CD4-positive, alpha-beta T cell (primary cell): ENCODE results near the gene AGK. TPM values are rescaled to one million over a fixed set of nuclear protein-coding genes. Genes with fewer than 3 reads are reported as not detected.

Experiments used
- ATAC-seq: fragments of 200-7000 bp; cut with Tn5 transposase; one replicate; pipeline ENCODE4 v1.10.0; 2022; ENCODE audit warnings: mild to moderate bottlenecking; ENCODE audit not compliant: poor library complexity
- CTCF ChIA-PET: fragments of 350-600 bp; sonication (Branson Sonifier 250); formaldehyde crosslinking; loops from one replicate; lab custom pipeline; 2021; ENCODE audit warnings: antibody characterized with exemption, inconsistent platforms; lab: Charles Lee
- POLR2A ChIA-PET: fragments of 350-600 bp; sonication (Branson Sonifier 250); formaldehyde crosslinking; loops from one replicate; lab custom pipeline; 2021; ENCODE audit warnings: antibody characterized with exemption, inconsistent platforms; lab: Charles Lee
- DNase-seq, 14 experiments: peaks; one replicate each; pipeline ENCODE4 v3.0.0-alpha.2; 2013 to 2020; ENCODE audit warnings: mixed read lengths in 2 of 14
- H3K27ac ChIP-seq, 2 donors: one replicate each; pipeline versions ENCODE4 v1.5.1 to v1.7.0; 2013; ENCODE audit warnings: low read length in 2 of 2, low read depth in 1 of 2, mild to moderate bottlenecking in 1 of 2
- H3K27me3 ChIP-seq, 2 experiments: 1 replicate in 1 of 2; 2 replicates in 1 of 2; pipeline versions ENCODE4 v1.6.1 to v1.7.0; 2013; ENCODE audit warnings: low read length in 2 of 2, control low read depth in 1 of 2, mild to moderate bottlenecking in 1 of 2, moderate library complexity in 1 of 2; ENCODE audit not compliant: insufficient read depth in 2 of 2, control insufficient read depth in 1 of 2
- H3K36me3 ChIP-seq: one replicate; pipeline ENCODE4 v1.6.1; 2013; ENCODE audit warnings: low read length, control low read depth; ENCODE audit not compliant: insufficient read depth
- H3K4me1 ChIP-seq: one replicate; pipeline ENCODE4 v1.6.1; 2013; ENCODE audit warnings: low read length, control low read depth; ENCODE audit not compliant: insufficient read depth
- H3K4me3 ChIP-seq: one replicate; pipeline ENCODE4 v1.5.1; 2013; ENCODE audit warnings: mild to moderate bottlenecking, low read length, moderate library complexity
- H3K9me3 ChIP-seq, 2 experiments: 1 replicate in 1 of 2; 2 replicates in 1 of 2; pipeline versions ENCODE4 v1.6.1 to v1.7.0; 2013; ENCODE audit warnings: low read length in 2 of 2, mild to moderate bottlenecking in 2 of 2, control low read depth in 1 of 2, moderate library complexity in 1 of 2; ENCODE audit not compliant: control insufficient read depth in 1 of 2, insufficient read depth in 1 of 2
- H3K27ac Mint-ChIP-seq: one replicate; pipeline ENCODE4 v1.8.0; 2020; ENCODE audit warnings: mixed read lengths
- H3K27me3 Mint-ChIP-seq: one replicate; pipeline ENCODE4 v1.8.0; 2021; ENCODE audit warnings: mixed read lengths
- H3K36me3 Mint-ChIP-seq: one replicate; pipeline ENCODE4 v1.8.0; 2021; ENCODE audit warnings: low read depth, mixed read lengths
- H3K4me1 Mint-ChIP-seq: one replicate; pipeline ENCODE4 v1.8.0; 2021; ENCODE audit warnings: low read depth, mixed read lengths
- H3K4me3 Mint-ChIP-seq: one replicate; pipeline ENCODE4 v1.8.0; 2020; ENCODE audit warnings: mild to moderate bottlenecking, mixed read lengths
- H3K9me3 Mint-ChIP-seq: one replicate; pipeline ENCODE4 v1.8.0; 2020; ENCODE audit warnings: mixed read lengths
- intact Hi-C, 2 experiments: fragments of 100-400 bp; cut with DNase I in 1 of 2; cut with micrococcal nuclease in 1 of 2; formaldehyde crosslinking; loops; one replicate each; pipeline versions ENCODE4 v1.15.1 to v1.9.0; 2023 to 2025; cut with DNase I, micrococcal nuclease
- total RNA-seq, 174 experiments: library from RNA in 2 of 174; stranded (reverse) in 2 of 174; gene quantifications; one replicate each; pipeline ENCODE4 v1.2.3 and lab custom pipeline; 2021 to 2026
- TF ChIP-seq, protein P1 (sequence below): fragments of 200-600 bp; IDR thresholded peaks from one replicate; pipeline ENCODE4 v1.8.0; 2022; ENCODE audit warnings: antibody characterized with exemption, mild to moderate bottlenecking

Gene AGK
- total RNA-seq, 2 experiments from 2014 or later: 18.9 to 20.5 TPM

DNA sequence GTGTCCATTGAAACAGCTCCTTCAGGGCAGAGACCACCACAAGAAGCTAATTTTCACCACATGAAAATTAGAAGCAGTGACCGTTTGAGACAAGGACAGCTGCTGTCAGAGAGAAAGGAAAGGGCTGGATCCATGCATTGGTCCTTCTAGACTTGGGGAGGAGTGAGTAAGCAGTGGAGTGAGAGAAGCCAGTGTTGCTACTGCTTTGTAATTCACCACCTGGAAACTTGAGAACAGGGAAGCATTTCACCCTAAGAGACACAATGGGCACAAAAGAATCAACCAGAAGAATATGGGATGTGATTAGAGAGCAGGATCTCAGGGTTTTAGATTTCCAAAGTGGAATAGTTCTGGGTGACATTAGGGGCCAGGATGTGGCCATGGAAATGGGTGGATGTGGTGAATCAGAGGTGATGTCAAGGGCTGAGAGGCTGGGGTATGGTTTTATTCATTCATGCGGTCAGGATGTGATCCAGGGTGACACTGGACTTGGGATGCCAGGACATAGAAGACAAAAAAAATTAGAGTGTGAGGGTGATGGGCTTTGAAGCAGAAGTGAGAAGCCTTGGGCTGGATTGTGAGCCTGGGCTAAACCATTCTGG, 89.1 kb downstream of the AGK start:
- ChIA-PET POLR2A (no interaction called here), CTCF (no interaction called here)
- peaks cover 66% of the 10 kb centered on the region for H3K36me3 Mint-ChIP-seq
- H3K27ac Mint-ChIP-seq: no peak overlapping the region
- no peak for ATAC-seq
- peaks cover 26% of the 10 kb centered on the region for H3K36me3 ChIP-seq
- no peaks in the 10 kb centered on the region for H3K27me3 Mint-ChIP-seq
- no peak overlapping the region for H3K4me3 Mint-ChIP-seq
- no peak overlapping the region for H3K4me3 ChIP-seq
- H3K9me3 ChIP-seq: no peaks in the 10 kb centered on the region
- H3K4me1 Mint-ChIP-seq: no peaks in the 10 kb centered on the region
- TF ChIP-seq, protein P1, sequence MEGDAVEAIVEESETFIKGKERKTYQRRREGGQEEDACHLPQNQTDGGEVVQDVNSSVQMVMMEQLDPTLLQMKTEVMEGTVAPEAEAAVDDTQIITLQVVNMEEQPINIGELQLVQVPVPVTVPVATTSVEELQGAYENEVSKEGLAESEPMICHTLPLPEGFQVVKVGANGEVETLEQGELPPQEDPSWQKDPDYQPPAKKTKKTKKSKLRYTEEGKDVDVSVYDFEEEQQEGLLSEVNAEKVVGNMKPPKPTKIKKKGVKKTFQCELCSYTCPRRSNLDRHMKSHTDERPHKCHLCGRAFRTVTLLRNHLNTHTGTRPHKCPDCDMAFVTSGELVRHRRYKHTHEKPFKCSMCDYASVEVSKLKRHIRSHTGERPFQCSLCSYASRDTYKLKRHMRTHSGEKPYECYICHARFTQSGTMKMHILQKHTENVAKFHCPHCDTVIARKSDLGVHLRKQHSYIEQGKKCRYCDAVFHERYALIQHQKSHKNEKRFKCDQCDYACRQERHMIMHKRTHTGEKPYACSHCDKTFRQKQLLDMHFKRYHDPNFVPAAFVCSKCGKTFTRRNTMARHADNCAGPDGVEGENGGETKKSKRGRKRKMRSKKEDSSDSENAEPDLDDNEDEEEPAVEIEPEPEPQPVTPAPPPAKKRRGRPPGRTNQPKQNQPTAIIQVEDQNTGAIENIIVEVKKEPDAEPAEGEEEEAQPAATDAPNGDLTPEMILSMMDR: no peak
- no peak for DNase-seq
- no peaks in the 10 kb centered on the region for H3K27me3 ChIP-seq
- intact Hi-C loops: no loop called here
- no peaks in the 10 kb centered on the region for H3K9me3 Mint-ChIP-seq
- H3K27ac ChIP-seq: no peak overlapping the region
- H3K4me1 ChIP-seq: no peaks in the 10 kb centered on the region

DNA sequence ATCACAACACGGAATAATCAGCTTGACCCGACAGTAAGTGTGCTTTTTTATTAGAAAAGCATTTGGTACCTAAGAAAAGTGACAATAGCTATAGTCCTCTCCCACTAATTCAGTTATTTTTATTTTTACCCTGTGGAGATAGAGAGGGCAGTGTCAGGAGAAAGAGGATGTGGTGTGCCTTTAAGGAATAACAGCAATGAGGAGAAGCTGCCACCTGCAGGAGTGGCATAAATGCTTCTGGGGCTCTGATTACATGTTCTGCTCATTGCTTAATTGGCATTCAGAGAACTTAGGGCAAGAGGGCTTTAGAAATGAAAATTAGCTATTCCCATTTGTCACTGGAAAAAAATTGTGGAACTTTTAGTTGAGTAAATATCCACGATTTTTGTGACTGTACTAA, 90.7 kb downstream of the AGK start:
- H3K4me3 ChIP-seq: no peak overlapping the region
- H3K9me3 ChIP-seq: no peaks in the 10 kb centered on the region
- H3K4me1 Mint-ChIP-seq: no peaks in the 10 kb centered on the region
- no peaks in the 10 kb centered on the region for H3K27me3 Mint-ChIP-seq
- H3K36me3 ChIP-seq: peaks cover 26% of the 10 kb centered on the region
- intact Hi-C loops: no loop called here
- TF ChIP-seq, protein P1: no peak
- H3K4me3 Mint-ChIP-seq: no peak overlapping the region
- ATAC-seq (no peak), DNase-seq (no peak)
- no peaks in the 10 kb centered on the region for H3K27me3 ChIP-seq
- no peak overlapping the region for H3K27ac Mint-ChIP-seq
- POLR2A ChIA-PET: interaction anchor here (1.5 kb wide), 1 partner anchor 13 kb away, joined by 3 read pairs; no protein-coding TSS in a partner anchor
- H3K27ac ChIP-seq: no peak overlapping the region
- H3K4me1 ChIP-seq: no peaks in the 10 kb centered on the region
- H3K36me3 Mint-ChIP-seq: peaks cover 57% of the 10 kb centered on the region
- CTCF ChIA-PET: interaction anchor here (3.0 kb wide), 1 partner anchor 13 kb away, joined by 9 read pairs; no protein-coding TSS in a partner anchor
- no peaks in the 10 kb centered on the region for H3K9me3 Mint-ChIP-seq

DNA sequence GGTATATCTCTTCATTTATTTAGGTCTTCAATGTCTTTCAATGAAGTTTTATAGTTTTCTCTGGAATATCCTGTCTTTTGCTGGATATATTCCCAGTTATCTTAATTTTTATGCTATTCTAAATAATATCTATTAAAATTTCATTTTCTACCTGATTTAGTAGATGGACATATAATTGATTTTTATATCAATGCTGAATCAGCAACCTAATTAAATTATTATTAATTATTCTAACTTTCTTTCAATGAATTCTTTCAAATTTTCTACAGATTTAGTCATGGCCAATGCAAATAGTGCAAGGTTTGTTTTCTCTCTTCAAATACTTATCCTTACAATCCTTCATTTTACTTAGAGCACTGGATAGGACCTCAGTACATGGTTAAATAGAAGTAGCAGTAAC, 94.0 kb downstream of the AGK start:
- ChIA-PET CTCF (interaction anchor here (1.8 kb wide), 1 partner anchor 9 kb away, joined by 5 read pairs; no protein-coding TSS in a partner anchor), POLR2A (no interaction called here)
- Mint-ChIP-seq H3K27me3 (no peaks in the 10 kb centered on the region), H3K4me1 (peaks cover 6% of the 10 kb centered on the region), H3K4me3 (no peak overlapping the region), H3K36me3 (peaks cover 46% of the 10 kb centered on the region), H3K9me3 (no peaks in the 10 kb centered on the region), H3K27ac (no peak overlapping the region)
- Histone ChIP-seq H3K4me1 (no peaks in the 10 kb centered on the region), H3K27me3 (no peaks in the 10 kb centered on the region), H3K9me3 (no peaks in the 10 kb centered on the region), H3K27ac (no peak overlapping the region), H3K36me3 (peaks cover 28% of the 10 kb centered on the region), H3K4me3 (no peak overlapping the region)
- ATAC-seq (no peak), DNase-seq (no peak)
- intact Hi-C loops: no loop called here
- TF ChIP-seq, protein P1: no peak
